ENCODE measurements around the gene C17orf100. TPM values are rescaled to one million over a fixed set of nuclear protein-coding genes. Genes with fewer than 3 reads are reported as not detected.

The C17orf100 gene
- total RNA-seq, 1 experiment from 2014 or later: 3.1 TPM

GRCh38 chr17:6638046-6638908, 13.3 kb upstream of the C17orf100 start:
- intact Hi-C loops (cut with micrococcal nuclease; ENCODE audit: unreplicated experiment): no loop called here
- TF ChIP-seq CTCF (IDR thresholded peaks at IDR 0.05; ENCODE audit: unreplicated experiment): no peak
- Mint-ChIP-seq H3K4me3 (ENCODE audit: low read depth, unreplicated experiment) (peak overlapping the region; percentile 94), H3K27me3 (ENCODE audit: unreplicated experiment) (no peaks in the 10 kb centered on the region), H3K27ac (ENCODE audit: unreplicated experiment) (peak overlapping the region; percentile 63), H3K9me3 (ENCODE audit: low read depth, unreplicated experiment) (no peaks in the 10 kb centered on the region), H3K36me3 (ENCODE audit: insufficient read depth, unreplicated experiment) (peaks cover 52% of the 10 kb centered on the region), H3K4me1 (ENCODE audit: low read depth, unreplicated experiment) (peaks cover 15% of the 10 kb centered on the region)
- CTCF ChIA-PET: interaction anchor here (0.6 kb wide), 1 partner anchor 13 kb away, joined by 3 read pairs; the partner anchor contains the start of gene MED31
- BruUV-seq (replicated peaks): no TSS peak
- DNase-seq: no peak

- Mint-ChIP-seq H3K9me3 (ENCODE audit: low read depth, unreplicated experiment) (no peaks in the 10 kb centered on the region), H3K27ac (ENCODE audit: unreplicated experiment) (peak overlapping the region; percentile 94), H3K4me3 (ENCODE audit: low read depth, unreplicated experiment) (peak overlapping the region; percentile 94), H3K4me1 (ENCODE audit: low read depth, unreplicated experiment) (peaks cover 23% of the 10 kb centered on the region), H3K27me3 (ENCODE audit: unreplicated experiment) (no peaks in the 10 kb centered on the region), H3K36me3 (ENCODE audit: insufficient read depth, unreplicated experiment) (peaks cover 54% of the 10 kb centered on the region)
- TF ChIP-seq CTCF (IDR thresholded peaks at IDR 0.05; ENCODE audit: unreplicated experiment): no peak
- intact Hi-C loops (cut with micrococcal nuclease; ENCODE audit: unreplicated experiment): no loop called here
- no peak for DNase-seq
- CTCF ChIA-PET: interaction anchor here (0.6 kb wide), 1 partner anchor 74 kb away, joined by 5 read pairs; no protein-coding TSS in a partner anchor
- no TSS peak for BruUV-seq (replicated peaks)
These were observed 12.5 kb upstream of the C17orf100 start for GRCh38 chr17:6639014-6639585.

- CTCF ChIA-PET: interaction anchor here (1.2 kb wide), 1 partner anchor 167 kb away, joined by 7 read pairs; no protein-coding TSS in a partner anchor
- TF ChIP-seq CTCF (IDR thresholded peaks at IDR 0.05; ENCODE audit: unreplicated experiment): no peak
- DNase-seq: peak; percentile 23
- intact Hi-C loops (cut with micrococcal nuclease; ENCODE audit: unreplicated experiment): no loop called here
- Mint-ChIP-seq H3K36me3 (ENCODE audit: insufficient read depth, unreplicated experiment) (peaks cover 52% of the 10 kb centered on the region), H3K4me3 (ENCODE audit: low read depth, unreplicated experiment) (peak overlapping the region; percentile 94), H3K27ac (ENCODE audit: unreplicated experiment) (peak overlapping the region; percentile 94), H3K27me3 (ENCODE audit: unreplicated experiment) (no peaks in the 10 kb centered on the region), H3K9me3 (ENCODE audit: low read depth, unreplicated experiment) (no peaks in the 10 kb centered on the region), H3K4me1 (ENCODE audit: low read depth, unreplicated experiment) (peaks cover 28% of the 10 kb centered on the region)
- BruUV-seq (replicated peaks): no TSS peak
These were observed 11.7 kb upstream of the C17orf100 start for GRCh38 chr17:6639586-6640535.
